HEK293 (cell line): Measurements from ENCODE around the gene KYAT1.

Experiments used
- ELK4 ChIP-seq: IDR thresholded peaks from 2 replicates; pipeline ENCODE4 v1.6.1; 2011; ENCODE audit warnings: mild to moderate bottlenecking, low read depth, low read length, borderline replicate concordance
- HIC1 ChIP-seq: fragments of 450-650 bp; formaldehyde crosslinking; IDR thresholded peaks from 2 replicates; pipeline ENCODE4 v1.5.1; 2016; ENCODE audit warnings: missing biosample characterization, missing genetic modification characterization
- IKZF3 ChIP-seq: fragments of 450-650 bp; IDR thresholded peaks from 2 replicates; pipeline ENCODE4 v1.5.0; 2018; ENCODE audit warnings: missing biosample characterization, mild to moderate bottlenecking, missing genetic modification characterization, moderate library complexity
- KLF17 ChIP-seq: fragments of 450-650 bp; formaldehyde crosslinking; IDR thresholded peaks from 2 replicates; pipeline ENCODE4 v1.5.1; 2016; ENCODE audit warnings: missing biosample characterization, missing genetic modification characterization
- KLF9 ChIP-seq: fragments of 450-650 bp; formaldehyde crosslinking; IDR thresholded peaks from 2 replicates; pipeline ENCODE4 v1.5.1; 2016; ENCODE audit warnings: missing biosample characterization, missing genetic modification characterization, low read depth
- PRDM1 ChIP-seq: fragments of 450-650 bp; formaldehyde crosslinking; IDR thresholded peaks from 2 replicates; pipeline ENCODE4; 2016; ENCODE audit warnings: missing biosample characterization, missing genetic modification characterization
- RBAK ChIP-seq: fragments of 450-650 bp; formaldehyde crosslinking; IDR thresholded peaks from 2 replicates; pipeline ENCODE4 v1.5.1; 2016; ENCODE audit warnings: missing biosample characterization, missing genetic modification characterization
- SCRT1 ChIP-seq: fragments of 450-650 bp; formaldehyde crosslinking; IDR thresholded peaks from 2 replicates; pipeline ENCODE4 v1.5.1; 2016; ENCODE audit warnings: missing biosample characterization, missing genetic modification characterization, borderline replicate concordance
- ZBTB1 ChIP-seq: fragments of 450-650 bp; formaldehyde crosslinking; IDR thresholded peaks from 2 replicates; pipeline ENCODE4 v1.5.1; 2016; ENCODE audit warnings: missing biosample characterization, missing genetic modification characterization
- ZBTB20 ChIP-seq: fragments of 450-650 bp; formaldehyde crosslinking; IDR thresholded peaks from 2 replicates; pipeline ENCODE4 v1.5.1; 2016; ENCODE audit warnings: missing biosample characterization, missing genetic modification characterization
- ZIC2 ChIP-seq: fragments of 450-650 bp; formaldehyde crosslinking; IDR thresholded peaks from 2 replicates; pipeline ENCODE4 v1.5.1; 2016; ENCODE audit warnings: missing biosample characterization, missing genetic modification characterization
- ZNF169 ChIP-seq: fragments of 450-650 bp; formaldehyde crosslinking; IDR thresholded peaks from 2 replicates; pipeline ENCODE4 v1.5.1; 2016; ENCODE audit warnings: missing biosample characterization, missing genetic modification characterization
- ZNF174 ChIP-seq: fragments of 450-650 bp; formaldehyde crosslinking; IDR thresholded peaks from 2 replicates; pipeline ENCODE4 v1.5.0; 2017; ENCODE audit warnings: missing biosample characterization, mild to moderate bottlenecking, missing genetic modification characterization
- ZNF184 ChIP-seq: fragments of 450-650 bp; IDR thresholded peaks from 2 replicates; pipeline ENCODE4 v1.5.1; 2018; ENCODE audit warnings: missing biosample characterization, mild to moderate bottlenecking, missing genetic modification characterization
- ZNF239 ChIP-seq: fragments of 450-650 bp; formaldehyde crosslinking; IDR thresholded peaks from 2 replicates; pipeline ENCODE4 v1.5.1; 2016; ENCODE audit warnings: missing biosample characterization, missing genetic modification characterization
- ZNF24 ChIP-seq: fragments of 450-650 bp; formaldehyde crosslinking; IDR thresholded peaks from 2 replicates; pipeline ENCODE4 v1.5.1; 2016; ENCODE audit warnings: missing biosample characterization, missing genetic modification characterization
- ZNF26 ChIP-seq: fragments of 450-650 bp; formaldehyde crosslinking; IDR thresholded peaks from 2 replicates; pipeline ENCODE4 v1.5.1; 2016; ENCODE audit warnings: missing biosample characterization, missing genetic modification characterization
- ZNF292 ChIP-seq: fragments of 450-650 bp; formaldehyde crosslinking; IDR thresholded peaks from 2 replicates; pipeline ENCODE4 v1.5.1; 2016; ENCODE audit warnings: low read depth, missing biosample characterization, missing genetic modification characterization, borderline replicate concordance
- ZNF341 ChIP-seq: fragments of 450-650 bp; formaldehyde crosslinking; IDR thresholded peaks from 2 replicates; pipeline ENCODE4; 2016; ENCODE audit warnings: low read depth, missing biosample characterization, missing genetic modification characterization
- ZNF514 ChIP-seq: fragments of 450-650 bp; formaldehyde crosslinking; IDR thresholded peaks from 2 replicates; pipeline ENCODE4 v1.5.1; 2016; ENCODE audit warnings: missing biosample characterization, missing genetic modification characterization
- ZNF548 ChIP-seq: fragments of 450-650 bp; formaldehyde crosslinking; IDR thresholded peaks from 2 replicates; pipeline ENCODE4 v1.5.1; 2016; ENCODE audit warnings: missing biosample characterization, missing genetic modification characterization
- ZNF558 ChIP-seq: fragments of 450-650 bp; formaldehyde crosslinking; IDR thresholded peaks from 2 replicates; pipeline ENCODE4 v1.5.1; 2016; ENCODE audit warnings: missing biosample characterization, missing genetic modification characterization
- ZNF561 ChIP-seq: fragments of 450-650 bp; IDR thresholded peaks from 2 replicates; pipeline ENCODE4 v1.5.1; 2018; ENCODE audit warnings: missing biosample characterization, missing genetic modification characterization, borderline replicate concordance
- ZNF600 ChIP-seq: fragments of 450-650 bp; formaldehyde crosslinking; IDR thresholded peaks from 2 replicates; pipeline ENCODE4 v1.5.1; 2016; ENCODE audit warnings: missing biosample characterization, missing genetic modification characterization
- ZNF610 ChIP-seq: fragments of 450-650 bp; formaldehyde crosslinking; IDR thresholded peaks from 2 replicates; pipeline ENCODE4 v1.5.1; 2016; ENCODE audit warnings: missing biosample characterization, missing genetic modification characterization, borderline replicate concordance
- ZNF629 ChIP-seq: fragments of 450-650 bp; formaldehyde crosslinking; IDR thresholded peaks from 2 replicates; pipeline ENCODE4 v1.5.1; 2017; ENCODE audit warnings: missing biosample characterization, missing genetic modification characterization
- ZNF670 ChIP-seq: fragments of 450-650 bp; formaldehyde crosslinking; IDR thresholded peaks from 2 replicates; pipeline ENCODE4 v1.5.1; 2016; ENCODE audit warnings: missing biosample characterization, missing genetic modification characterization, low read depth
- ZNF692 ChIP-seq: fragments of 450-650 bp; formaldehyde crosslinking; IDR thresholded peaks from 2 replicates; pipeline ENCODE4 v1.5.1; 2016; ENCODE audit warnings: missing biosample characterization, missing genetic modification characterization
- ZNF776 ChIP-seq: fragments of 450-650 bp; formaldehyde crosslinking; IDR thresholded peaks from 2 replicates; pipeline ENCODE4 v1.5.0; 2017; ENCODE audit warnings: missing biosample characterization, missing genetic modification characterization, borderline replicate concordance
- ZNF837 ChIP-seq: fragments of 450-650 bp; formaldehyde crosslinking; IDR thresholded peaks from 2 replicates; pipeline ENCODE4 v1.5.1; 2016; ENCODE audit warnings: missing biosample characterization, missing genetic modification characterization

KYAT1 gene

GRCh38 chr9:128786681-128787601, 94.8 kb downstream of the KYAT1 start, which contains the start of gene TBC1D13 (continued):
- TF ChIP-seq ZNF174 (tag by site-specific recombination): no peak
- 0 out of 2 replicates have a peak, but pooled peaks have one; percentile 51 for TF ChIP-seq ZNF610 (tag by site-specific recombination)
- TF ChIP-seq ZNF776: no peak
- TF ChIP-seq ZNF548 (tag by site-specific recombination): no peak
- TF ChIP-seq ZNF239 (tag by site-specific recombination): no peak
- no peak for TF ChIP-seq ZNF292
- peak; percentile 85 for TF ChIP-seq HIC1 (tag by site-specific recombination)
- no peak for TF ChIP-seq ZNF670 (tag by site-specific recombination)
- TF ChIP-seq ZNF184 (tag by site-specific recombination): 0 out of 2 replicates have a peak, but pooled peaks have one; percentile 63
- peak; percentile 64; the same call in 1 of the 2 replicates for TF ChIP-seq ZNF600 (tag by site-specific recombination)
- TF ChIP-seq ZNF561: peak; percentile 97
- TF ChIP-seq ZNF837: no peak
- no peak for TF ChIP-seq ZNF558 (tag by site-specific recombination)
- TF ChIP-seq KLF17 (tag by site-specific recombination): peak; percentile 92
- no peak for TF ChIP-seq RBAK (tag by site-specific recombination)
- TF ChIP-seq ZNF24 (tag by site-specific recombination): peak; percentile 57; the same call in 1 of the 2 replicates
- no peak for TF ChIP-seq ELK4
- peak; percentile 91 for TF ChIP-seq ZNF692 (tag by site-specific recombination)
- peak; percentile 75 for TF ChIP-seq IKZF3 (tag by site-specific recombination)
- TF ChIP-seq ZNF514: no peak
- TF ChIP-seq ZIC2 (tag by site-specific recombination): peak; percentile 67
- peak; percentile 57; the same call in 1 of the 2 replicates for TF ChIP-seq ZNF169 (tag by site-specific recombination)
- no peak for TF ChIP-seq ZNF26
- peak; percentile 51; the same call in 1 of the 2 replicates for TF ChIP-seq ZNF341 (tag by site-specific recombination)
- no peak for TF ChIP-seq SCRT1 (tag by site-specific recombination)
- peak; percentile 99 for TF ChIP-seq KLF9 (tag by site-specific recombination)
- peak; percentile 76 for TF ChIP-seq ZNF629
- 0 out of 2 replicates have a peak, but pooled peaks have one; percentile 57 for TF ChIP-seq ZBTB1 (tag by site-specific recombination)
- peak; percentile 79; the same call in 1 of the 2 replicates for TF ChIP-seq ZBTB20
- TF ChIP-seq PRDM1: no peak
